ENCODE measurements around the gene INSR.
"Not testable (repeated sequence)": the region's sequence is repeated elsewhere in the genome, so short reads cannot be mapped to it uniquely, and the experiment has no call there.

The INSR gene

GRCh38 chr19:7195046-7195445 is 99.2 kb downstream of the INSR start:
- DNase-seq (ENCODE audit: low spot score) = no peak

- DNase-seq (ENCODE audit: low spot score) = no peak
Observed at GRCh38 chr19:7194566-7194965, 99.6 kb downstream of the INSR start.

GRCh38 chr19:7191946-7192691 is 102.1 kb downstream of the INSR start:
- DNase-seq (ENCODE audit: low spot score) = no peak

- DNase-seq (ENCODE audit: low spot score) = no peak
Observed at GRCh38 chr19:7188698-7189629, 105.2 kb downstream of the INSR start.

- DNase-seq (ENCODE audit: low spot score) = peak; percentile 66
Observed at GRCh38 chr19:7187605-7188339, 106.4 kb downstream of the INSR start.

- DNase-seq (ENCODE audit: low spot score) = no peak
Observed at GRCh38 chr19:7182489-7182888, 111.7 kb downstream of the INSR start.

GRCh38 chr19:7179917-7180306 is 114.3 kb downstream of the INSR start:
- DNase-seq (ENCODE audit: low spot score) = no peak

GRCh38 chr19:7177926-7178325 is 116.3 kb downstream of the INSR start:
- no peak for DNase-seq (ENCODE audit: low spot score)

- no peak for DNase-seq (ENCODE audit: low spot score)
Observed at GRCh38 chr19:7176792-7177191, 117.4 kb downstream of the INSR start.

- no peak for DNase-seq (ENCODE audit: low spot score)
Observed at GRCh38 chr19:7172794-7173193, 121.4 kb downstream of the INSR start.

GRCh38 chr19:7170983-7171382 is 123.2 kb downstream of the INSR start:
- no peak for DNase-seq (ENCODE audit: low spot score)

GRCh38 chr19:7168941-7169340 is 125.3 kb downstream of the INSR start:
- no peak for DNase-seq (ENCODE audit: low spot score)

- no peak for DNase-seq (ENCODE audit: low spot score)
Observed at GRCh38 chr19:7161292-7161691, 132.9 kb downstream of the INSR start.

- DNase-seq (ENCODE audit: low spot score) = peak; percentile 64
Observed at GRCh38 chr19:7159105-7159933, 134.9 kb downstream of the INSR start.

GRCh38 chr19:7153022-7153421 is 141.2 kb downstream of the INSR start:
- no peak for DNase-seq (ENCODE audit: low spot score)

GRCh38 chr19:7152568-7152967 is 141.6 kb downstream of the INSR start:
- DNase-seq (ENCODE audit: low spot score) = no peak

- no peak for DNase-seq (ENCODE audit: low spot score)
Observed at GRCh38 chr19:7149956-7150705, 144.1 kb downstream of the INSR start.

- DNase-seq (ENCODE audit: low spot score) = not testable (repeated sequence)
Observed at GRCh38 chr19:7147119-7147675, 147.0 kb downstream of the INSR start.

- DNase-seq (ENCODE audit: low spot score) = not testable (repeated sequence)
Observed at GRCh38 chr19:7146086-7146485, 148.1 kb downstream of the INSR start.

- no peak for DNase-seq (ENCODE audit: low spot score)
Observed at GRCh38 chr19:7145494-7145893, 148.7 kb downstream of the INSR start.

- DNase-seq (ENCODE audit: low spot score) = no peak
Observed at GRCh38 chr19:7142771-7143170, 151.4 kb downstream of the INSR start.
